Stimulated activated naive B cell treated with anti-CD40 and anti-IgM and Interleukin-4, amounts not matched to agents 10 μg/mL and 1 μg/mL and 100 μg/mL, for 72 hours (primary cell): ENCODE measurements around the gene EXOC2.

Source experiments
- ATAC-seq, 2 donors: fragments of 150-1000 bp; cut with Tn5 transposase; replicated peaks; 2 replicates each; pipeline ENCODE4 v1.10.0; 2021; ENCODE audit warnings: moderate library complexity in 1 of 2
- DNase-seq: peaks from one replicate; pipeline ENCODE4 v3.0.0; 2021
- H3K27ac Mint-ChIP-seq: one replicate; pipeline ENCODE4 v1.8.0; 2022; ENCODE audit warnings: mild to moderate bottlenecking, mixed read lengths
- H3K27me3 Mint-ChIP-seq, 2 donors: one replicate each; pipeline ENCODE4 v1.8.0; 2022; ENCODE audit warnings: mixed read lengths in 2 of 2
- H3K36me3 Mint-ChIP-seq, 2 donors: one replicate each; pipeline ENCODE4 v1.8.0; 2022; ENCODE audit warnings: mixed read lengths in 2 of 2, mild to moderate bottlenecking in 1 of 2
- H3K4me1 Mint-ChIP-seq, 2 donors: one replicate each; pipeline ENCODE4 v1.8.0; 2022; ENCODE audit warnings: mixed read lengths in 2 of 2, mild to moderate bottlenecking in 1 of 2
- H3K4me3 Mint-ChIP-seq, 2 donors: one replicate each; pipeline ENCODE4 v1.8.0; 2022; ENCODE audit warnings: mild to moderate bottlenecking in 2 of 2, mixed read lengths in 2 of 2, moderate library complexity in 1 of 2
- H3K9me3 Mint-ChIP-seq, 2 donors: one replicate each; pipeline ENCODE4 v1.8.0; 2022; ENCODE audit warnings: mixed read lengths in 2 of 2, mild to moderate bottlenecking in 1 of 2

Gene EXOC2

DNA sequence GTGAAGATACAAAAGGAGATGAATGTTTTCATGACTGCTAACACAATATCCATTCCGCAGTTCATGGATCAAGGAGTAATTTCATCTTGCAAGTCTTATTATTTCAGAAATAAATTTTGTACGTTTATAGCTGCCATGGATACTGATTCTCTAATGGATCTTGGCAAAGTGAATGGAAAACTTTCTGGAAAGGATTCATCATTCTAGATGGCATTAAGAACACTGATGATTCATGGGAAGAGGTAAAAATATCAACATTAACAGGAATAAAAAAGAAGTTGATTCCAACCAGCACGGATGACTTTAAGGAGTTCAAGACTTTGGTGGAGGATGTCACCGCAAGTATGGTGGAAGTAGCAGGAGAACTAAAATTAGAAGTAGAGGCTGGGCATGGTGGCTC is 38.8 kb downstream of the EXOC2 start:
- Mint-ChIP-seq H3K27ac (no peak overlapping the region), H3K27me3 (no peaks in the 10 kb centered on the region), H3K4me3 (no peak overlapping the region), H3K4me1 (peaks cover 7 to 14% of the 10 kb centered on the region in 2 donors), H3K9me3 (peaks cover 0 to 5% of the 10 kb centered on the region in 2 donors), H3K36me3 (peaks cover 13 to 27% of the 10 kb centered on the region in 2 donors)
- ATAC-seq (no peak), DNase-seq (no peak)

DNA sequence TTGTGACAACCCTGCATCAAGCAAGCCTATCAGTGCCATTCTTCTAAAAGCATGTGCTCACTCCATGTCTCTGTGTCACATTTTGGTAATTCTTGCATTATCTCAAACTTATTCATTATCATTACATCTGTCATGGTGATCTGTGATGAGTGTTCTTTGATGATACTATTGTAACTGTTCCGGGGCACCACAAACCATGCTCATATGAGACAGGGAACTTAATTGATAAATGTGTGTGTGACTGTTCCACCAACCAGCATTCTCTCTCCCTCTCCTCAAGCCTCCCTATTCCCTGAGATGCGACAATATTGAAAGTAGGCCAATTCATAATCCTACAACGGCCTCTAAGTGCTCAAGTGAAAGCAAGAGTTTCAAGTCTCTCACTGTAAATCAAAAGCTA is 40.1 kb downstream of the EXOC2 start:
- Mint-ChIP-seq H3K4me3 (no peak overlapping the region), H3K9me3 (peaks cover 0 to 5% of the 10 kb centered on the region in 2 donors), H3K27ac (no peak overlapping the region), H3K27me3 (no peaks in the 10 kb centered on the region), H3K36me3 (peaks cover 13 to 26% of the 10 kb centered on the region in 2 donors), H3K4me1 (peaks cover 2 to 4% of the 10 kb centered on the region in 2 donors)
- no peak for DNase-seq
- ATAC-seq: no peak

DNA sequence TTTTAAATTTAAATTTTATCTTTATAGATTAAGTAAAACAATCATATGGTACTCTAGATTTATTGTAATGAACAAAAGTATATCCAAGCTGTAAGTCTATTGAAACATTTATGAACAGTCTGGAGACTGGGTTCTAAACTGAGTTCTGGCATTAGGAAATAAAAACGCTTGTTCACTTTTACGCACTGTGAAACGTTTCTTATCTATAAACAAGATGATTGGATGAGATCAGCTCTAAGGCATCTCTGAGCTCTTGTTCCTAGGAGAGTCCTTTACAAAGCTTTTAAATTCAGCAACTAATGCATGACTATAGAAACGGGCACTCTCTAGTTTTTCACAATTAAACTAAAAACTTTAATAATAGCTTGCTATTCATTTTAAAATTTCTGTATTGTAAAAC is 42.8 kb downstream of the EXOC2 start:
- Mint-ChIP-seq H3K4me3 (no peak overlapping the region), H3K36me3 (peaks cover 6 to 11% of the 10 kb centered on the region in 2 donors), H3K27ac (no peak overlapping the region), H3K9me3 (peaks cover 0 to 2% of the 10 kb centered on the region in 2 donors), H3K4me1 (peaks cover 5 to 14% of the 10 kb centered on the region in 2 donors), H3K27me3 (no peaks in the 10 kb centered on the region)
- DNase-seq (no peak), ATAC-seq (no peak)

DNA sequence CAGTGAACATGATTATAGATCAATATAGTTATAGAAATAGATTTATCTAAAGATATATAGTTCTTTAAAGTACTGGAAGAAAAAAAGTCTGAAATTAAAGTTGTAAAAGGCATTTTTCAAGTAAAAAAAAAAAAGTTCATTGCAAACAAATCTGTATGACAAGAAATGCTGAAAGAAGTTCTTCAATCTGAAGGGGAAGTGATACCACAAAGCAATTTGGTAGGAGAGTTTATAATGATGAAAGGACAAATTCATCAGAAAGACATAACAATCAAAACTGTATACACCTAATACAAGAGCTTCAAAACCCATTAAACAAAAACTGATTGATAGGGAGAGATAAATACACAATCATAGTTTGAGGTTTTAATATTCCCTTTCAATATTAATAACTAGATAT is 50.1 kb downstream of the EXOC2 start:
- no peak for DNase-seq
- H3K9me3 Mint-ChIP-seq: peaks cover 0 to 4% of the 10 kb centered on the region in 2 donors

DNA sequence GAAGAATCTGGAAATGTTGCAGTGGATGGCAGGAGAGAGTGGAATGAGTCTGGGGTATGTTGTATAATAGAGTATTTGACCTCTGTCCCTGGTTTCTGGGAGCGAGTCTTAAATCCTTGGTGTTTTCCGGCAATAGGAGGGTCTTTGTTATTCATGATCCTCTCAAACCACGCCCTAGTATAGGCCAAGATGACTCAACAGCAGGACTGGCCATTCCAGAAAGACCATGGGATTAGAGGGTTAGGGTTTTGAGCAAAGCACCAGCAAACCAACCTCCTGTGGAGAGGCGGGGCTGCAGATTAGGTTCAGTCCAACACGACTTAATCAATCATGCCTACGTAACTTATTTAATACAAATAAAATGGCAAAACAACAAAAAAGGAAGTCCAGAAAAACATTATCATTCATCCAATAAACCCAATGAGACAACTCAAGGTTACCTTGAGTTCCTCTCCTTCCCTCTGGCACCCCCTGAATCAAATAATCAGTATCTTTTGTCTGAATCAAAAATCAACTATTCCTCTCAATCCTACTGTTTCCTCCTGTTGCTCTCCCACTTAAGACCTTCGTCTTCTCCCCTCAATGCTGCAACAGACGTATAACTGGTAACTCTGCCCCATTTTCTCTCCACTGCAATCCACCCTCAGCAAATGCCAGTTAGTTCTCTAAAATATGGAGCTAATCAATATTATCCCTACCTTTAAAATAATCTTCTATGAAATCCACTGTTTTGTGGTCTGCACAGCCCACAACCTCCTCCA is 51.5 kb downstream of the EXOC2 start:
- no peak overlapping the region for H3K27ac Mint-ChIP-seq
- H3K9me3 Mint-ChIP-seq: peaks cover 0 to 4% of the 10 kb centered on the region in 2 donors
- peaks cover 18 to 60% of the 10 kb centered on the region in 2 donors for H3K4me1 Mint-ChIP-seq
- no peak overlapping the region for H3K4me3 Mint-ChIP-seq
- no peak for ATAC-seq
- DNase-seq: no peak
- peaks cover 17 to 20% of the 10 kb centered on the region in 2 donors for H3K36me3 Mint-ChIP-seq
- H3K27me3 Mint-ChIP-seq: no peaks in the 10 kb centered on the region

More for the DNA sequence above, 50.1 kb downstream of the EXOC2 start:
- H3K4me3 Mint-ChIP-seq: no peak overlapping the region
- H3K36me3 Mint-ChIP-seq: peaks cover 11 to 13% of the 10 kb centered on the region in 2 donors
- H3K27ac Mint-ChIP-seq: no peak overlapping the region
- peaks cover 15 to 58% of the 10 kb centered on the region in 2 donors for H3K4me1 Mint-ChIP-seq
- no peak for ATAC-seq
- H3K27me3 Mint-ChIP-seq: no peaks in the 10 kb centered on the region

DNA sequence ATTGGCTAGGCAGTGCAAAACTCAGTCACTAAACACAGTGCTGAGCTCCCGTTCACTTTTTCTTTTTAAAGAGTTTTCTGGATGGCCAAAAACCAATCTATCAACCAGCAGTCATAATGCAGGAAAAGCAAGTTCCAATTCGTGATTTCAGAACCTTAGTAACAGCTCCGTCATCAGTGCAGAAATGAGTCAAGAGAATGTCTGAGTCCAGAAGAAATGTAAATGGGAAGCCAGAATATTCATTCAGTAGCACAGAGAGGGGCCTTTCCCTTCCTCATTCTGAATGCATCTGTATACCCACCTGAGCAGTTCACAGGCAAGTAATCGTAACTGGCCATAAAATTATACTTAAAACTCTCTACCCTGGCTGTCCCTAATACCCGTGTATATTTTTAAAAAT is 56.5 kb downstream of the EXOC2 start:
- no peaks in the 10 kb centered on the region for H3K27me3 Mint-ChIP-seq
- DNase-seq: no peak
- no peak overlapping the region for H3K27ac Mint-ChIP-seq
- H3K36me3 Mint-ChIP-seq: peaks cover 20 to 38% of the 10 kb centered on the region in 2 donors
- H3K4me1 Mint-ChIP-seq: peaks cover 7 to 25% of the 10 kb centered on the region in 2 donors
- H3K9me3 Mint-ChIP-seq: no peaks in the 10 kb centered on the region
- no peak overlapping the region for H3K4me3 Mint-ChIP-seq
- ATAC-seq: peak; percentile 69 to 91

DNA sequence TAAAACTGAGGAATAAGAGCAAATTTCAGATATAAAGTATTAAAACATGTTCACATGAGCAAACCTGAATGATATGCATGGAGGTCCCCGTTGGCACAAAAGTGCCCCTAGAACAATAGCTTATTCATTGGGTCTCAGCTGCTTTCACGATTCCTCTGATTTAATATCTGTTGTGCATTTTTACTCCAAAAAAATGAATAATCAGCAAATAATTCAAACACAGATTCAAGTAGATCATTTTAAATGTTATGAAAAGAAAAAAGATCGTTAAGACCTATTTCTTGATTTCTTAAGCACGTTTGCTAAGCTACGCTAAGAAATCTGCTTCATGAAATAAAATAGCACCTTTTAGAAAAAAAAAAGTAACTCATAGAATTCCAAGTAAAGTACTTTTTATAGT is 57.7 kb downstream of the EXOC2 start:
- Mint-ChIP-seq H3K27ac (no peak overlapping the region), H3K4me1 (peaks cover 7 to 17% of the 10 kb centered on the region in 2 donors), H3K4me3 (no peak overlapping the region), H3K36me3 (peaks cover 22 to 34% of the 10 kb centered on the region in 2 donors), H3K27me3 (no peaks in the 10 kb centered on the region), H3K9me3 (no peaks in the 10 kb centered on the region)
- DNase-seq (no peak), ATAC-seq (no peak)

DNA sequence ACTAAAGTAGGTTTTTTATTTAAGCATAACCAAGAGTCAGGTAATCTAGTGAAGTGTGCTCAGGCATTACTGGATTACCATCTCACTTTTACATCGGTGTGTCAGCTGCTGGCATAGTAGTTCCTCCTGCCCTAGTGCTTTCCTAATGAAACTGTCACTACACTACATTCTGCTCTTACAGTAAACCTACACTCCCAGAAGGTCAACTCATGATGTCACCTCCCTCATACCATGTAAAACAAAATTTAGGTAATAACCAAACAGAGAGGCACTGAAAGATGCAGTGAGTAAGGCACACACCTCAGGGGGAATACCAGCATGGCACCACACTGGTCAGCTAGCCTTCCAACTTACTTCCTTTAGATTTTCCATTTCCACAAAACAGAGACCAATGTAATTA is 59.3 kb downstream of the EXOC2 start:
- H3K4me3 Mint-ChIP-seq: no peak overlapping the region
- ATAC-seq: peak; percentile 16 to 29
- no peak for DNase-seq
- H3K27me3 Mint-ChIP-seq: no peaks in the 10 kb centered on the region
- H3K27ac Mint-ChIP-seq: no peak overlapping the region
- peaks cover 20 to 38% of the 10 kb centered on the region in 2 donors for H3K36me3 Mint-ChIP-seq
- H3K4me1 Mint-ChIP-seq: peaks cover 11 to 17% of the 10 kb centered on the region in 2 donors
- H3K9me3 Mint-ChIP-seq: no peaks in the 10 kb centered on the region

DNA sequence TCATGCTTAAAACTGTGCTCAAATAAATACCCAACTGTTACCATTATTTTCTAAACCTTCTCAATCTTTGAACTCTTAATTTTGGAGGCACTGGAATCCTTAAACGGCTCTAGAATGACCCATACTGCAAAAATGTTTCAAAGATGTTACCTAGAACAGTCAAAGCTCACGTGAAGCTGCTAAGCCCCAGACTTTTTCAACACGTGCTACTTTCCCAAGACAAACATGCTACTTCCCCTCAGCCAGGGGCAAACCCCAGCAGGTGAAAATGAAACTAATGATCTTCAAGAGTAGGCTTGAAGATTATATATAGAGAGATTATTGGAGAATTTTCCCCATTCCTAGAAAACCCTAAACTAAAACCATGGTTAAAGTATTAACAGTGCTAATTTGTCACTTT is 64.2 kb downstream of the EXOC2 start:
- Mint-ChIP-seq H3K36me3 (peaks cover 23 to 31% of the 10 kb centered on the region in 2 donors), H3K27me3 (no peaks in the 10 kb centered on the region), H3K9me3 (no peaks in the 10 kb centered on the region), H3K4me1 (peaks cover 11 to 13% of the 10 kb centered on the region in 2 donors), H3K27ac (no peak overlapping the region), H3K4me3 (no peak overlapping the region)
- DNase-seq: no peak
- peak; percentile 55 to 62 for ATAC-seq

DNA sequence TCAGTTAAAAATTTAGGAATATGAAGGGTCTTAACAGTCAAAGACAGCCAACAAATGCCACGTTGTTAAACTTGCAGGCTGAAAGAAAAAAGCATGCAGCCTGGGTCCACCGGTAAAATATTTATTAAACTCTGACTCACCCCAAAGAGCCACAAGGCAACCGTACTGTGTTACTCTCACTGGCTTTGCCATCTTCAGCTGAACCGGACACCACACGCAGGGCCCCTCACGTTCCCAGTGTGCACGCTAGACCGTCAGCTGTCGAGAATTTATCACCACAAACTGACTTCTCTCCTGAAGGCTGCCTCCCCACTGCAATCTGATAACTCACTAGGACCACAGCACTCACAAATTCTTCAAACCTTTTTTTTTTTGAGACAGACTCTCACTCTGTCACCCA is 66.7 kb downstream of the EXOC2 start:
- H3K27ac Mint-ChIP-seq: no peak overlapping the region
- no peaks in the 10 kb centered on the region for H3K9me3 Mint-ChIP-seq
- DNase-seq (no peak), ATAC-seq (no peak)
- peaks cover 8 to 13% of the 10 kb centered on the region in 2 donors for H3K4me1 Mint-ChIP-seq
- H3K4me3 Mint-ChIP-seq: no peak overlapping the region
- peaks cover 22 to 30% of the 10 kb centered on the region in 2 donors for H3K36me3 Mint-ChIP-seq
- H3K27me3 Mint-ChIP-seq: no peaks in the 10 kb centered on the region

DNA sequence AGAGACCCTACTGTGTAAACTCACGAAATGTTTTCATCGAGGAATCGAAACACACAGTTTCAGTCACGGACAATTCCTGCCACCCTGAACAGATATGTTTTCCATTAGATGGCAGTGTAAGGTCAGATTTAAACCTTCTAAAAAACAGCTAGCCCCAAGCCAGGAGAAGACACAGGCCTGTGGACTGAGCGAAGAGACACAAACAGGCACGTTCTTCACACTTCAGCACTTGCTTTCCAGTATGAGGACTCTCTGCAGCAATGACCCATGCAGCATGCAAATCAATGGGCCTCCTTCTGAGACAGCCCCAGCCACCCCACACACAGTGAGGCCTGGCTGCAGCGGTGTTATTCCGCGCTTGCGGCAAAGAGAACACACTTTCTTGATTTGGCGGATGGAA is 68.0 kb downstream of the EXOC2 start:
- Mint-ChIP-seq H3K27ac (no peak overlapping the region), H3K36me3 (peaks cover 19 to 36% of the 10 kb centered on the region in 2 donors), H3K4me3 (no peak overlapping the region), H3K27me3 (no peaks in the 10 kb centered on the region), H3K4me1 (peaks cover 8 to 13% of the 10 kb centered on the region in 2 donors), H3K9me3 (no peaks in the 10 kb centered on the region)
- DNase-seq (no peak), ATAC-seq (peak in 1 of 2 donors; percentile 29)

DNA sequence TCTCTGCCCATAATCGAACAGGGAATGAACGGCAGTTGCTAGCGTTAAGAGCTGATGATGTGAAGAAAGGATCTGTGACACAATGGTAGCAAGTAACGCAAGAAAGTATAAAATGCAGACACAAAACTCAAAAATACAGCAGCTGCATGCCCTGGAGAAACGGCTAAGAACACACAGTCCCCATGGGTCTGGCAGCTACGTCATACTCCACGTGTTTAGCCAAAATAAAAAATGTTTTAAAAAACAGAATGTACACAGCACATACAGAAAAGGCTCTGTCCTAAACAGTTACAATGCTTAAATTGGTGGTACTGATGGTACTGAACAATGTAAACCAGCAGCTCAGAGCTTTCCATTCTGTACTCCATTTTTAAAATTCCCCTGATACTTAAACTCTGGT is 70.5 kb downstream of the EXOC2 start:
- H3K9me3 Mint-ChIP-seq: no peaks in the 10 kb centered on the region
- ATAC-seq (no peak), DNase-seq (no peak)
- no peak overlapping the region for H3K4me3 Mint-ChIP-seq
- H3K27me3 Mint-ChIP-seq: no peaks in the 10 kb centered on the region
- peaks cover 19 to 29% of the 10 kb centered on the region in 2 donors for H3K36me3 Mint-ChIP-seq
- H3K4me1 Mint-ChIP-seq: peaks cover 0 to 2% of the 10 kb centered on the region in 2 donors
- H3K27ac Mint-ChIP-seq: no peak overlapping the region

DNA sequence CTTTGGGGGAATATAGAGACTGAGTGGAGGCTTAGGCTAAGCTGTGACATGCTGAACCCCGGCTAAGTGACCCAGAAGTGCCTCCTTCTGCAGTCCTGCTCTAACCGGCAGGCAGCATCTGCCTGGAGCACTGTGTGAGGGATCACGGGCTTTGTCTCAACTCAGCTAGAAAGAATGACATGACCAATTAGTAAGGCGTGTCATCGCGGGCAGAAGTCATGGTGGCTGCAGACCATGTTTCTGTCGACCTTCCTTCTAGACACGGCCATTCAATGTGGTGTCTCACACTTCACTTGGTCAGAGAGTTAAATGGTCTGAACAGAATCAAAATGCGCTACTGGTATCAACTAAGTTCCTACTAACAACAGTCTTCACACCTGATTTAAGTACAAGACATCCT is 71.0 kb downstream of the EXOC2 start:
- H3K36me3 Mint-ChIP-seq: peaks cover 23 to 34% of the 10 kb centered on the region in 2 donors
- H3K4me1 Mint-ChIP-seq: peaks cover 0 to 2% of the 10 kb centered on the region in 2 donors
- H3K27me3 Mint-ChIP-seq: no peaks in the 10 kb centered on the region

DNA sequence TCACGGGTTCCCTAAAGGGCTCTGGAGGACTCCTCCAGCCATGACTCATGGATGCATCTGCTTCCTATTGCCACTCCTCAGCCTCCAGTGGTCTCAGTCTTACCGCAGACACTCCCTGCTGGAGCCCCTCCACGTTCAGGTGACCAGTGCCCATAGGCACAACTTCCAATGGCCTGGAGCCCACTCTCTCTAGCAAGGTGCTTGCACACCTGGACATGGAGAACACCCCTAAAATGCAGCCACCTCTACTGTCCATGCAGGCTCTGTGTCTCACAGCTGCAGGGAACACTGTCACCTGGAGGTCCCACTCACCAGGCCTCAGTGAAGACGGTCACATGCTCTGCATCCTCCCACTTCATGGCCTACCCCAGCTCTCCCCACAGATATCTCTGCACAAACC is 72.0 kb downstream of the EXOC2 start:
- H3K36me3 Mint-ChIP-seq: peaks cover 22 to 36% of the 10 kb centered on the region in 2 donors
- no peak overlapping the region for H3K4me3 Mint-ChIP-seq
- DNase-seq (no peak), ATAC-seq (no peak)
- H3K4me1 Mint-ChIP-seq: peaks cover 0 to 2% of the 10 kb centered on the region in 2 donors
- H3K9me3 Mint-ChIP-seq: no peaks in the 10 kb centered on the region
- H3K27me3 Mint-ChIP-seq: no peaks in the 10 kb centered on the region
- H3K27ac Mint-ChIP-seq: no peak overlapping the region

More for the DNA sequence above, 71.0 kb downstream of the EXOC2 start:
- Mint-ChIP-seq H3K27ac (no peak overlapping the region), H3K9me3 (no peaks in the 10 kb centered on the region), H3K4me3 (no peak overlapping the region)
- no peak for ATAC-seq
- DNase-seq: no peak

DNA sequence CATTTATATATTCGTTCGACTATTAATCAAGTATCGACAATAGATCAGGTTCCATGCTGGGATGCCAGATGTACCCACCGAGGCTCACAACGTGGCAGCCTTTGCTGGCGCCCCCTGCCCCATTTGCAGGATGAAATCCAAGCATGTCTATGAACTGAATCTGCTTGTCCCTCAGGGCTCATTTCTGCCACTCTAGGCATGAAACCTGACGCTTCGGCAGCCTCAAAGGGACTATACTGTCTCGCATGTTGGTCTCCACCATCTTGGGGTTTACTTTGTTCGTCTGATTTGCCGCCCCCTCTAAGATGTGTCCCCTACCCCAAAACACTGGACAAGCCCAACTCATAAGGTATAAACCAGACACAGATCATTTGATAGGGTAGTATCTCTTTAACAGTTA is 72.8 kb downstream of the EXOC2 start:
- Mint-ChIP-seq H3K9me3 (no peaks in the 10 kb centered on the region), H3K36me3 (peaks cover 29 to 40% of the 10 kb centered on the region in 2 donors), H3K4me3 (no peak overlapping the region), H3K27me3 (no peaks in the 10 kb centered on the region), H3K4me1 (peaks cover 0 to 1% of the 10 kb centered on the region in 2 donors), H3K27ac (no peak overlapping the region)
- DNase-seq (no peak), ATAC-seq (no peak)
